Calu3 (cell line): Measurements from ENCODE around the gene LLGL1. TPM values are rescaled to one million over a fixed set of nuclear protein-coding genes. Genes with fewer than 3 reads are reported as not detected.

ENCODE experiments used
- BruUV-seq: library from RNA; stranded (reverse); fragments of 400-500 nt; replicated peaks from 2 replicates; lab custom pipeline; 2021; lab: Mats Ljungman, UMichigan
- CTCF ChIA-PET: fragments of 300-600 bp; sonication (Branson Sonifier 250); formaldehyde crosslinking; loops from one replicate; lab custom pipeline; 2022; ENCODE audit warnings: antibody characterized with exemption; lab: Charles Lee
- DNase-seq: peaks from one replicate; pipeline ENCODE4 v3.0.0; 2022
- H3K27ac Mint-ChIP-seq: one replicate; pipeline ENCODE4 v1.8.0; 2022; ENCODE audit warnings: mixed read lengths; ENCODE audit not compliant: unreplicated experiment
- H3K27me3 Mint-ChIP-seq: one replicate; pipeline ENCODE4 v1.8.0; 2022; ENCODE audit warnings: mixed read lengths; ENCODE audit not compliant: unreplicated experiment
- H3K36me3 Mint-ChIP-seq: one replicate; pipeline ENCODE4 v1.8.0; 2022; ENCODE audit warnings: mild to moderate bottlenecking, moderate library complexity, mixed read lengths; ENCODE audit not compliant: insufficient read depth, unreplicated experiment
- H3K4me1 Mint-ChIP-seq: one replicate; pipeline ENCODE4 v1.8.0; 2022; ENCODE audit warnings: mild to moderate bottlenecking, low read depth, mixed read lengths; ENCODE audit not compliant: unreplicated experiment
- H3K4me3 Mint-ChIP-seq: one replicate; pipeline ENCODE4 v1.8.0; 2022; ENCODE audit warnings: mild to moderate bottlenecking, low read depth, moderate library complexity, mixed read lengths; ENCODE audit not compliant: unreplicated experiment
- H3K9me3 Mint-ChIP-seq: one replicate; pipeline ENCODE4 v1.8.0; 2022; ENCODE audit warnings: low read depth, mixed read lengths; ENCODE audit not compliant: unreplicated experiment
- CTCF ChIP-seq: fragments of 200-600 bp; IDR thresholded peaks from one replicate; pipeline ENCODE4 v1.8.0; 2022; ENCODE audit warnings: antibody characterized with exemption; ENCODE audit not compliant: unreplicated experiment
- intact Hi-C: fragments of 100-400 bp; cut with micrococcal nuclease; formaldehyde crosslinking; loops from one replicate; pipeline ENCODE4 v1.10.0; 2022; ENCODE audit not compliant: unreplicated experiment
- total RNA-seq: library from RNA; stranded (reverse); gene quantifications from 2 replicates; pipeline ENCODE4 v1.2.3, GENCODE V29; 2022

Gene LLGL1
- total RNA-seq, 1 experiment from 2014 or later = 10.0 TPM

GRCh38 chr17:18182978-18183333 is 42.5 kb upstream of the LLGL1 start:
- peaks cover 22% of the 10 kb centered on the region for H3K4me1 Mint-ChIP-seq
- intact Hi-C loops = no loop called here
- H3K4me3 Mint-ChIP-seq = peak overlapping the region; percentile 88
- no TSS peak for BruUV-seq
- peak overlapping the region; percentile 90 for H3K27ac Mint-ChIP-seq
- TF ChIP-seq CTCF = no peak
- DNase-seq = peak; percentile 79
- CTCF ChIA-PET = interaction anchor here (0.7 kb wide), 2 partner anchors 25 to 1000 kb away, joined by 3 read pairs; no protein-coding TSS in a partner anchor
- no peaks in the 10 kb centered on the region for H3K27me3 Mint-ChIP-seq
- peaks cover 52% of the 10 kb centered on the region for H3K36me3 Mint-ChIP-seq
- no peaks in the 10 kb centered on the region for H3K9me3 Mint-ChIP-seq

DNA sequence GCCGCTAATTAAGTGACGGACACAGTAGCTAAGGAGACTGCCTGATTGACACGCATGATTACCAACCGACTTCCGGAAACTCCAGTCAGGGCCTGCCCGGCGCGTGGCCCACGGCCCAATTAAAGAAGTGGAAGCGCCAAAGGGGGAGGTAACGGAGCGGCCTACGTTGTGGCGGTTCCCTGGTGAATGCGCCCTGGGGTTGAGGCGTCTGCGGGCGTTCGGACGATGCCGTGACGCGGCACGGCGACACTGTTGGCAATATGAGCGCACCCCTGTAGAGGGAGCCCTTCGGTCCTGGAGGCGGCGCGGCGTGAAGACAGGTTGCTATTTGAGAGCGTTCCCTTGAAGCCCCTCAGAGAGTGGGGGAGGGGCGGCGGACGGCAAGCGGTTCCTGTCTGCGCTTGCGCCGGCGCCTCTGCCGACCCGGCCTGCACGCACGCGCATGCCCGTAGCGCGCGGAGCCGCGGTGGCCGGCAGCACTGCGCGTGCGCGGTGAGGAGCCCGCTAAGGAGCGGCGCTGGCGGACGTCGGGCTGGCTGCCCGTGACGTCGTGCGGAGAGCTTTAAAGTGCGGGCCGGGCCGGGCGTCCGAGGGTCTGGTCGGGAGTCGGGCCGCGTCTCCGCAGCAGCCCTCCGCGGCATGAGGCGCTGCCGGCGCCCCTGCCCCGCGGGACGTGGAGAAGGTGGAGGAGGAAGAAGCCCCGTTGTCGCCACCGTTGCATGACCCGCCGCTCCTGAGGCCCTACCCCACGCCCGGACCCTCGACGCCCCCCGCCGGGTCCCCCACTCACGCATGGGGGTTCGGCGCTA is 41.9 kb upstream of the LLGL1 start, which contains the start of gene ALKBH5:
ALKBH5 (plus strand) TSS at position 495 of the 809 bp plus-strand sequence. CDS start 416 bp downstream, outside the sequence.
- Mint-ChIP-seq H3K27me3 (no peaks in the 10 kb centered on the region), H3K9me3 (no peaks in the 10 kb centered on the region), H3K36me3 (peaks cover 52% of the 10 kb centered on the region), H3K4me1 (peaks cover 28% of the 10 kb centered on the region), H3K4me3 (peak within 1 kb of the TSS; percentile 88), H3K27ac (peak within 1 kb of the TSS; percentile 90)
- DNase-seq = peak; percentile 92
- CTCF ChIA-PET = interaction anchor here (0.5 to 0.7 kb wide), 3 partner anchors 25 to 1000 kb away, joined by 3 to 4 read pairs (median 3); no protein-coding TSS in a partner anchor
- BruUV-seq = no TSS peak
- no peak for TF ChIP-seq CTCF
- intact Hi-C loops = no loop called here

GRCh38 chr17:18184143-18185031 is 41.0 kb upstream of the LLGL1 start:
- CTCF ChIA-PET = no interaction called here
- BruUV-seq = no TSS peak
- Mint-ChIP-seq H3K27me3 (no peaks in the 10 kb centered on the region), H3K4me1 (peaks cover 28% of the 10 kb centered on the region), H3K4me3 (peak overlapping the region; percentile 88), H3K27ac (no peak overlapping the region), H3K9me3 (no peaks in the 10 kb centered on the region), H3K36me3 (peaks cover 52% of the 10 kb centered on the region)
- peak; percentile 13 for DNase-seq
- intact Hi-C loops = loop anchor here (5.0 kb wide), 1 partner anchor 42 kb away; no protein-coding TSS in a partner anchor
- TF ChIP-seq CTCF = no peak

DNA sequence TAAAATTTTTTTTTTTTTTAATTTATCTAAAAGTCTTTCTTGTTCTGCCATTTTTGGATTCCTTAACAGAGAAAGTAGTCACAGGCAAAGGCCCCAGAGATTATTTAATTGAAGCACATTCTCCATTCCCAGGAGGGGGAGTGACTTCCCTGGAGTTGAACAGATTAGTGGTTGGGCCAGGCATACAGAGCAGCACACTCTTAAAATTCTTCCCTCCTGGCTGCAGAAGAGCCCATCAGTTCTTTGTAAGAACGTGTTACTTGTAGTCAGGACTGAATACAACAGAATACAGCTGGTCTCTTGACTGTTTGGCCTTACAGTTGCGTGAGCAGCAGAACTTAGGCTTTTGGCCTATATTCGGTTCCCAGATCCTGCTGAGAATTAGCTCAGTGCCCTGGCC is 40.0 kb upstream of the LLGL1 start:
- no peaks in the 10 kb centered on the region for H3K9me3 Mint-ChIP-seq
- CTCF ChIA-PET = no interaction called here
- TSS peak; percentile 61 for BruUV-seq
- intact Hi-C loops = loop anchor here (5.0 kb wide), 1 partner anchor 43 kb away; no protein-coding TSS in a partner anchor
- TF ChIP-seq CTCF = no peak
- H3K4me1 Mint-ChIP-seq = peaks cover 28% of the 10 kb centered on the region
- peak overlapping the region; percentile 54 for H3K27ac Mint-ChIP-seq
- no peak for DNase-seq
- H3K27me3 Mint-ChIP-seq = no peaks in the 10 kb centered on the region
- H3K36me3 Mint-ChIP-seq = peaks cover 52% of the 10 kb centered on the region
- peak overlapping the region; percentile 88 for H3K4me3 Mint-ChIP-seq
